Measurements from ENCODE around the gene RGS3. TPM values are rescaled to one million over a fixed set of nuclear protein-coding genes. Genes with fewer than 3 reads are reported as not detected.

Gene RGS3
- polyA plus RNA-seq, 1 of the 3 experiments (the other 2 are of a cell fraction), result 50.6 TPM

GRCh38 chr9:113431191-113431590 is 32.3 kb upstream of the RGS3 start:
- H3K4me2 ChIP-seq, result no peak overlapping the region
- no peak overlapping the region for H3K27ac ChIP-seq (ENCODE audit: low read depth in 2 of 2, low read length in 1 of 2)
- no peak for TF ChIP-seq CTCF (IDR thresholded peaks at IDR 0.05)
- TF ChIP-seq IRF3 (IDR thresholded peaks at IDR 0.05; ENCODE audit: low read depth, low read length), result no peak
- no peak for TF ChIP-seq POLR2AphosphoS5 (IDR thresholded peaks at IDR 0.05; ENCODE audit: low read depth, low read length)
- no peak for TF ChIP-seq REST (IDR thresholded peaks at IDR 0.05; ENCODE audit: low read depth, low read length)
- no peak for TF ChIP-seq YY1 (IDR thresholded peaks at IDR 0.05; ENCODE audit: low read depth)
- peaks cover 8% of the 10 kb centered on the region; the same call in 1 of the 2 replicates for H3K27me3 ChIP-seq (ENCODE audit: insufficient read depth)
- POLR2A ChIA-PET, result no interaction called here
- H3F3A ChIP-seq (replicated peaks; ENCODE audit: insufficient read depth), result no peaks in the 10 kb centered on the region
- no peak overlapping the region for H3K4me3 ChIP-seq (ENCODE audit: low read depth in 2 of 2, low read length in 1 of 2)
- no peaks in the 10 kb centered on the region for H3K4me1 ChIP-seq (ENCODE audit: control insufficient read depth in 1 of 2, insufficient read depth in 2 of 2, low read depth in 1 of 2, low read length in 1 of 2)
- H3K9me3 ChIP-seq, result no peaks in the 10 kb centered on the region
- H2AFZ ChIP-seq (ENCODE audit: low read depth), result no peak overlapping the region
- CTCF ChIA-PET, result interaction anchor here (0.9 to 2.6 kb wide), 8 partner anchors 11 to 227 kb away, joined by 3 to 7 read pairs (median 3); no protein-coding TSS in a partner anchor
- no peaks in the 10 kb centered on the region for H3K79me2 ChIP-seq (ENCODE audit: insufficient read depth)
- no peaks in the 10 kb centered on the region for H3K36me3 ChIP-seq (replicated peaks in 1 of 2; ENCODE audit: control insufficient read depth in 1 of 2, insufficient read depth in 2 of 2, low read length in 1 of 2)
- no peaks in the 10 kb centered on the region for H4K20me1 ChIP-seq (ENCODE audit: insufficient read depth)
- no peak for DNase-seq
- no peaks in the 10 kb centered on the region for H3K9me2 ChIP-seq
- H3K9ac ChIP-seq, result no peak overlapping the region

GRCh38 chr9:113436728-113437515 is 26.6 kb upstream of the RGS3 start:
- Histone ChIP-seq H3K4me2 (no peak overlapping the region), H3K27ac (ENCODE audit: low read depth in 2 of 2, low read length in 1 of 2) (no peak overlapping the region), H3K9me2 (no peaks in the 10 kb centered on the region), H3K9ac (no peak overlapping the region), H3K4me1 (ENCODE audit: control insufficient read depth in 1 of 2, insufficient read depth in 2 of 2, low read depth in 1 of 2, low read length in 1 of 2) (no peaks in the 10 kb centered on the region), H4K20me1 (ENCODE audit: insufficient read depth) (no peaks in the 10 kb centered on the region), H3K36me3 (replicated peaks in 1 of 2; ENCODE audit: control insufficient read depth in 1 of 2, insufficient read depth in 2 of 2, low read length in 1 of 2) (no peaks in the 10 kb centered on the region), H3K27me3 (ENCODE audit: insufficient read depth) (peaks cover 8% of the 10 kb centered on the region; the same call in 1 of the 2 replicates), H3F3A (replicated peaks; ENCODE audit: insufficient read depth) (peaks cover 3% of the 10 kb centered on the region), H2AFZ (ENCODE audit: low read depth) (no peak overlapping the region), H3K9me3 (no peaks in the 10 kb centered on the region), H3K4me3 (ENCODE audit: low read depth in 2 of 2, low read length in 1 of 2) (no peak overlapping the region), H3K79me2 (ENCODE audit: insufficient read depth) (no peaks in the 10 kb centered on the region)
- no peak for DNase-seq
- POLR2A ChIA-PET, result no interaction called here
- CTCF ChIA-PET, result interaction anchor here (0.9 to 1.1 kb wide), 2 partner anchors 9 to 245 kb away, joined by 3 to 4 read pairs; no protein-coding TSS in a partner anchor
- WGBS (ENCODE audit: low lambda C conversion rate), result 47% methylated on average over 4 of the region's 4 CpGs
- TF ChIP-seq EP300 (IDR thresholded peaks at IDR 0.05; ENCODE audit: borderline replicate concordance in 1 of 2, low read depth in 1 of 2, low read length in 1 of 2) (no peak), TCF12 (IDR thresholded peaks at IDR 0.05) (no peak), USF2 (IDR thresholded peaks at IDR 0.05; ENCODE audit: borderline replicate concordance, low read depth, low read length) (no peak), GABPA (IDR thresholded peaks at IDR 0.05; ENCODE audit: low read depth) (no peak), REST (IDR thresholded peaks at IDR 0.05; ENCODE audit: low read depth, low read length) (no peak), NRF1 (IDR thresholded peaks at IDR 0.05; ENCODE audit: low read depth, low read length) (no peak), IRF3 (IDR thresholded peaks at IDR 0.05; ENCODE audit: low read depth, low read length) (no peak), RFX5 (IDR thresholded peaks at IDR 0.05; ENCODE audit: low read length) (no peak)
